SK-N-SH (cell line): ENCODE measurements around the gene GPN1. TPM values are rescaled to one million over a fixed set of nuclear protein-coding genes. Genes with fewer than 3 reads are reported as not detected.
A peak's percentile ranks its signal among the peaks of the same experiment; 100 is the strongest.
"Not testable (repeated sequence)": the region's sequence is repeated elsewhere in the genome, so short reads cannot be mapped to it uniquely, and the experiment has no call there.

Experiments
- CTCF ChIA-PET: fragments of 300-600, 350-600 bp; formaldehyde crosslinking; extraction: SDS; loops from one replicate; lab custom pipeline; 2021; lab: Yijun Ruan, JAX
- POLR2A ChIA-PET: fragments of 350-600 bp; sonication (Branson Sonifier 250); formaldehyde crosslinking; extraction: SDS; loops from one replicate; lab custom pipeline; 2020; ENCODE audit warnings: antibody characterized with exemption, inconsistent platforms; lab: Yijun Ruan, JAX
- DNase-seq: peaks from one replicate; pipeline ENCODE4 v3.0.0; 2012
- H2AFZ ChIP-seq: fragments of 200-600 bp; sonication (generic); 2 replicates; pipeline ENCODE4 v1.8.1; 2016; ENCODE audit warnings: antibody characterized with exemption, mild to moderate bottlenecking, low read depth
- H3F3A ChIP-seq: fragments of 200-600 bp; sonication (generic); replicated peaks from 2 replicates; pipeline ENCODE3; 2016; ENCODE audit warnings: antibody characterized with exemption, mild to moderate bottlenecking; ENCODE audit not compliant: insufficient read depth
- H3K27ac ChIP-seq, 2 experiments: fragments of 200-500 bp in 1 of 2; fragments of 200-600 bp in 1 of 2; sonication (Bioruptor generic) in 1 of 2; sonication (generic), shearing (Covaris generic) in 1 of 2; 2 replicates each; pipeline versions ENCODE4 v1.5.1 to v1.6.1; 2014 to 2016; ENCODE audit warnings: low read depth in 2 of 2, inconsistent platforms in 1 of 2, low read length in 1 of 2, mild to moderate bottlenecking in 1 of 2, mixed read lengths in 1 of 2
- H3K27me3 ChIP-seq: fragments of 200-600 bp; sonication (generic), shearing (Covaris generic); 2 replicates; pipeline ENCODE4 v1.6.1; 2016; ENCODE audit warnings: mixed run types; ENCODE audit not compliant: insufficient read depth
- H3K36me3 ChIP-seq, 2 experiments: fragments of 200-500 bp in 1 of 2; fragments of 200-600 bp in 1 of 2; sonication (Bioruptor generic) in 1 of 2; sonication (generic) in 1 of 2; replicated peaks in 1 of 2; 2 replicates each; pipeline versions ENCODE3 to v1.5.1; 2014 to 2016; ENCODE audit warnings: low read length in 1 of 2, mild to moderate bottlenecking in 1 of 2; ENCODE audit not compliant: insufficient read depth in 2 of 2, control insufficient read depth in 1 of 2
- H3K4me1 ChIP-seq, 2 experiments: fragments of 200-500 bp in 1 of 2; fragments of 200-600 bp in 1 of 2; sonication (Bioruptor generic) in 1 of 2; sonication (generic), shearing (Covaris generic) in 1 of 2; 2 replicates each; pipeline versions ENCODE4 v1.5.1 to v1.6.1; 2014 to 2016; ENCODE audit warnings: low read depth in 1 of 2, low read length in 1 of 2, mixed run types in 1 of 2; ENCODE audit not compliant: insufficient read depth in 2 of 2, control insufficient read depth in 1 of 2
- H3K4me2 ChIP-seq: fragments of 200-600 bp; sonication (generic), shearing (Covaris generic); 2 replicates; pipeline ENCODE4 v1.6.1; 2017; ENCODE audit warnings: mixed run types
- H3K4me3 ChIP-seq, 2 experiments: fragments of 200-500 bp in 1 of 2; fragments of 200-600 bp in 1 of 2; sonication (Bioruptor generic) in 1 of 2; sonication (generic), shearing (Covaris generic) in 1 of 2; 2 replicates each; pipeline versions ENCODE4 v1.5.1 to v1.8.1; 2014 to 2016; ENCODE audit warnings: low read depth in 2 of 2, inconsistent platforms in 1 of 2, low read length in 1 of 2, mild to moderate bottlenecking in 1 of 2, mixed read lengths in 1 of 2, moderate library complexity in 1 of 2
- H3K79me2 ChIP-seq: fragments of 200-600 bp; sonication (generic); 2 replicates; pipeline ENCODE4 v1.8.1; 2017; ENCODE audit warnings: mild to moderate bottlenecking; ENCODE audit not compliant: insufficient read depth
- H3K9ac ChIP-seq: fragments of 200-600 bp; sonication (generic); 2 replicates; pipeline ENCODE4 v1.6.1; 2017; ENCODE audit warnings: mixed run types
- H3K9me2 ChIP-seq: fragments of 200-600 bp; sonication (generic); 2 replicates; pipeline ENCODE4 v1.6.1; 2017; ENCODE audit warnings: mixed run types
- H3K9me3 ChIP-seq: fragments of 200-600 bp; sonication (generic); 2 replicates; pipeline ENCODE4 v1.6.1; 2017; ENCODE audit warnings: mixed run types, mild to moderate bottlenecking, moderate library complexity
- H4K20me1 ChIP-seq: fragments of 200-600 bp; sonication (generic); 2 replicates; pipeline ENCODE4 v1.6.1; 2017; ENCODE audit warnings: mild to moderate bottlenecking, mixed run types; ENCODE audit not compliant: insufficient read depth
- ELF1 ChIP-seq: IDR thresholded peaks from 2 replicates; pipeline ENCODE4 v1.4.0; 2012
- FOSL2 ChIP-seq: IDR thresholded peaks from 2 replicates; pipeline ENCODE4 v1.4.0; 2012; ENCODE audit warnings: low read depth, mild to moderate bottlenecking, moderate library complexity, borderline replicate concordance
- FOXM1 ChIP-seq: IDR thresholded peaks from 2 replicates; pipeline ENCODE4 v1.4.0; 2012; ENCODE audit warnings: low read depth, mild to moderate bottlenecking
- GABPA ChIP-seq: IDR thresholded peaks from 2 replicates; pipeline ENCODE4 v1.4.0; 2012; ENCODE audit warnings: low read depth, mild to moderate bottlenecking
- GATA2 ChIP-seq: sonication (generic); formaldehyde crosslinking; IDR thresholded peaks from 2 replicates; pipeline ENCODE4 v1.5.0; 2020; ENCODE audit warnings: mild to moderate bottlenecking, missing genetic modification reagents
- MXI1 ChIP-seq: IDR thresholded peaks from 2 replicates; pipeline ENCODE4 v1.6.1; 2012; ENCODE audit warnings: mild to moderate bottlenecking, low read depth, low read length, improper control_type of control experiment
- NFIC ChIP-seq: IDR thresholded peaks from 2 replicates; pipeline ENCODE4 v1.4.0; 2012; ENCODE audit warnings: borderline replicate concordance
- NRF1 ChIP-seq: IDR thresholded peaks from 2 replicates; pipeline ENCODE4 v1.6.1; 2012; ENCODE audit warnings: low read depth, mild to moderate bottlenecking, low read length
- POLR2AphosphoS5 ChIP-seq: IDR thresholded peaks from 2 replicates; pipeline ENCODE4 v1.6.1; 2012; ENCODE audit warnings: low read depth, low read length
- RCOR1 ChIP-seq: fragments of 150-350 bp; IDR thresholded peaks from 2 replicates; pipeline ENCODE4 v1.6.1; 2017; ENCODE audit warnings: antibody characterized with exemption, low read length
- RFX5 ChIP-seq: IDR thresholded peaks from 2 replicates; pipeline ENCODE4 v1.6.1; 2012; ENCODE audit warnings: mild to moderate bottlenecking, improper control_type of control experiment, low read length
- SIN3A ChIP-seq: IDR thresholded peaks from 2 replicates; pipeline ENCODE4 v1.6.1; 2012; ENCODE audit warnings: low read depth, mild to moderate bottlenecking, low read length, moderate library complexity, borderline replicate concordance
- SMC3 ChIP-seq: IDR thresholded peaks from 2 replicates; pipeline ENCODE4 v1.6.1; 2012; ENCODE audit warnings: low read depth, low read length, improper control_type of control experiment
- WGBS: methylation state at CpG from one replicate; pipeline ENCODE4 v1.1.6; 2017; ENCODE audit warnings: low lambda C conversion rate; 5-methylcytosine and 5-hydroxymethylcytosine counted together
- polyA plus RNA-seq, 3 experiments: library from polyadenylated mRNA; depleted of rRNA; stranded (reverse); fragments of >200 nt; gene quantifications; 2 replicates each; pipeline ENCODE4 v1.2.3, GENCODE V29; 2012
- TF ChIP-seq, protein P1 (sequence below): fragments of 150-350 bp; IDR thresholded peaks from 2 replicates; pipeline ENCODE4 v1.6.1; 2016; ENCODE audit warnings: mild to moderate bottlenecking, low read depth, low read length
- TF ChIP-seq, protein P2 (sequence below): IDR thresholded peaks from 2 replicates; pipeline ENCODE4; 2012
- TF ChIP-seq, protein P3 (sequence below): IDR thresholded peaks from 2 replicates; pipeline ENCODE4 v1.4.0; 2012; ENCODE audit warnings: low read depth, borderline replicate concordance
- TF ChIP-seq, protein P4 (sequence below): fragments of 150-350 bp; IDR thresholded peaks from 2 replicates; pipeline ENCODE4 v1.6.1; 2017; ENCODE audit warnings: antibody characterized with exemption, low read length, low read depth, borderline replicate concordance
- TF ChIP-seq, protein P5 (sequence below): IDR thresholded peaks from 2 replicates; pipeline ENCODE4 v1.6.1; 2012; ENCODE audit warnings: mild to moderate bottlenecking, low read depth, low read length, moderate library complexity

GPN1 gene
- polyA plus RNA-seq, 1 of the 3 experiments (the other 2 are of a cell fraction): 74.0 TPM

DNA sequence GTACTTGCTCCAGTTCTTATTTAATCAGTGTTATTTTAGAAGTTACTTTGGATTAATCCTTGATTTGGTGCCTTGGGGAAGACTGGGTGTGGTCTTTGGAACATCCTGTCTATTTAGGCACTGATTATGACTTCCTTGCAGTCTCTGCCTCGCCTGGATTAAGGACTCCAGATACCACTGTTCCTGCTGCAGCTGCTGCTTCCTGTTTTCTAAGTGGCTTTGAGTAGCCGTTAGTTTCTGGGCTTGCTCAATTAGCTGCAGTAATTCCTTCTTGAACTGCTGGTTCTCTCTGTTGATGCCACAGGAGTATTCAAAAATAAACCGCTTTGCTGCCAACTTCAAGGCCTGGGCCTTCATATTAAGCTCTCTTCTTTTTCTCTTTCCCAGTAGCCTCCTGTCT is 1.9 kb upstream of the GPN1 start:
- Histone ChIP-seq H3K4me1 (peaks cover 11 to 35% of the 10 kb centered on the region in 2 experiments), H3K27ac (peak overlapping the region in 1 of 2 experiments; percentile 93; a peak in 3 of 4 replicates), H3K79me2 (peaks cover 24% of the 10 kb centered on the region), H3K36me3 (peaks cover 42 to 51% of the 10 kb centered on the region in 2 experiments), H3F3A (peaks cover 38% of the 10 kb centered on the region)
- H3K9me2 ChIP-seq, POLR2A ChIA-PET, H3K9me3 ChIP-seq, H3K4me3 ChIP-seq, H4K20me1 ChIP-seq, DNase-seq, H3K9ac ChIP-seq, H3K27me3 ChIP-seq, H3K4me2 ChIP-seq, CTCF ChIA-PET, H2AFZ ChIP-seq: not testable (repeated sequence)
- 70% methylated on average over 3 of the region's 3 CpGs for WGBS

DNA sequence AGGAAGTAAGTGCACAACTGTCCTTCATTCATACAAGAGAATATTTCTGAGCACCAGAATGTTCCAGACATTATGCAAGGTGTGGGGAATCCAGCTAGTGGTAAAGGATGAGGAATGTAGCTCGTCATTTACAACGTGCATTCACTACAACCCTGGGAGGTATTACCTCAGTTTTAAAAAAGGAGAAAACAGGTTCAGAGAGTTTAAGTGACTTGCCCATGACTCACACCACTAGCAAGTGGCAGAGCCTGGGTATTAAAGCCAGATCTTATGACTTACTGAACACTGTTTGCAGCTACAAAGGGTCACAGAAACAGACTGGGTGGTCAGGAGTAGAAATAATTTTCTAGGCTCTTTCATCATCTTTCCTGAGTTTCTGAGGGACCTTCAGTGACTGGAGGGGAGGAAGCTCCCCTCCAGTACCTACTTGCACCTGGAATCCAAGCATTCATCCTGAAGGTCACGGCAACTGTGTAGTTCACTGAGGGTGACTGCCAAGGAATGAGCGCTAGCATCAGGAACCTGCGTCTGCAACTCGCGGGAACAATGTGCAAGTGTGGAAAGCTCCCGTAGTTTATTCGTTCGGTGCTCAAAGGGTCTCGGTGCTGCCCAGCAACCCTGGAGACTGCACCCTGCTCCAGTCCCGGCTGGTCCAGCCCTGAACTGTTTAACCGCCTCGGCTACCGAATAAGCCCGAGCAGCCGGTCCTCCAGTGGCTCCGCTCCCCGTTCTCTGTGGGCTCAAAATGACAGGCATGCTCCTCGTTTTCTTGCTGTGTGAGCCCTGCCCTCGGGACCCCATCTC is 685 bp upstream of the GPN1 start:
- H3F3A ChIP-seq: peaks cover 26% of the 10 kb centered on the region
- no peaks in the 10 kb centered on the region for H3K9me2 ChIP-seq
- H2AFZ ChIP-seq: no peak overlapping the region
- H3K4me3 ChIP-seq: peak overlapping the region; percentile 63 to 84
- POLR2A ChIA-PET: interaction anchor here (0.6 to 1.4 kb wide), 9 partner anchors 18 to 259 kb away, joined by 3 to 7 read pairs (median 4); partner anchors contain the start of genes FNDC4, NRBP1, PPM1G and SLC4A1AP
- peaks cover 42 to 57% of the 10 kb centered on the region in 2 experiments for H3K36me3 ChIP-seq
- H3K4me1 ChIP-seq: peaks cover 11 to 27% of the 10 kb centered on the region in 2 experiments
- WGBS: 2% methylated on average over 10 of the region's 21 CpGs
- H3K79me2 ChIP-seq: peaks cover 28% of the 10 kb centered on the region
- H3K9ac ChIP-seq: peak overlapping the region; percentile 94
- H4K20me1 ChIP-seq: no peaks in the 10 kb centered on the region
- H3K27ac ChIP-seq: peak overlapping the region; percentile 80 to 93
- no peaks in the 10 kb centered on the region for H3K9me3 ChIP-seq
- H3K27me3 ChIP-seq: no peaks in the 10 kb centered on the region
- H3K4me2 ChIP-seq: peak overlapping the region; percentile 97
- no peak for DNase-seq
- CTCF ChIA-PET: interaction anchor here (0.8 to 2.3 kb wide), 4 partner anchors 54 to 219 kb away, joined by 3 to 11 read pairs (median 4); partner anchors contain the start of gene PPM1G
- TF ChIP-seq POLR2AphosphoS5 (peak; percentile 79; the same call in 1 of the 2 replicates), FOSL2 (peak; percentile 90), SIN3A (peak; percentile 22; the same call in 1 of the 2 replicates), RCOR1 (no peak), NRF1 (no peak), SMC3 (no peak), RFX5 (no peak), GATA2 (no peak), FOXM1 (0 out of 2 replicates have a peak, but pooled peaks have one; percentile 21), GABPA (no peak), NFIC (peak; percentile 66; the same call in 1 of the 2 replicates), MXI1 (no peak), ELF1 (no peak)
- TF ChIP-seq, protein P1, sequence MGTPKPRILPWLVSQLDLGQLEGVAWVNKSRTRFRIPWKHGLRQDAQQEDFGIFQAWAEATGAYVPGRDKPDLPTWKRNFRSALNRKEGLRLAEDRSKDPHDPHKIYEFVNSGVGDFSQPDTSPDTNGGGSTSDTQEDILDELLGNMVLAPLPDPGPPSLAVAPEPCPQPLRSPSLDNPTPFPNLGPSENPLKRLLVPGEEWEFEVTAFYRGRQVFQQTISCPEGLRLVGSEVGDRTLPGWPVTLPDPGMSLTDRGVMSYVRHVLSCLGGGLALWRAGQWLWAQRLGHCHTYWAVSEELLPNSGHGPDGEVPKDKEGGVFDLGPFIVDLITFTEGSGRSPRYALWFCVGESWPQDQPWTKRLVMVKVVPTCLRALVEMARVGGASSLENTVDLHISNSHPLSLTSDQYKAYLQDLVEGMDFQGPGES: no peak
- TF ChIP-seq, protein P2, sequence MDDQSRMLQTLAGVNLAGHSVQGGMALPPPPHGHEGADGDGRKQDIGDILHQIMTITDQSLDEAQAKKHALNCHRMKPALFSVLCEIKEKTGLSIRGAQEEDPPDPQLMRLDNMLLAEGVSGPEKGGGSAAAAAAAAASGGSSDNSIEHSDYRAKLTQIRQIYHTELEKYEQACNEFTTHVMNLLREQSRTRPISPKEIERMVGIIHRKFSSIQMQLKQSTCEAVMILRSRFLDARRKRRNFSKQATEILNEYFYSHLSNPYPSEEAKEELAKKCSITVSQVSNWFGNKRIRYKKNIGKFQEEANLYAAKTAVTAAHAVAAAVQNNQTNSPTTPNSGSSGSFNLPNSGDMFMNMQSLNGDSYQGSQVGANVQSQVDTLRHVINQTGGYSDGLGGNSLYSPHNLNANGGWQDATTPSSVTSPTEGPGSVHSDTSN: peak; percentile 51; the same call in 1 of the 2 replicates
- TF ChIP-seq, protein P3, sequence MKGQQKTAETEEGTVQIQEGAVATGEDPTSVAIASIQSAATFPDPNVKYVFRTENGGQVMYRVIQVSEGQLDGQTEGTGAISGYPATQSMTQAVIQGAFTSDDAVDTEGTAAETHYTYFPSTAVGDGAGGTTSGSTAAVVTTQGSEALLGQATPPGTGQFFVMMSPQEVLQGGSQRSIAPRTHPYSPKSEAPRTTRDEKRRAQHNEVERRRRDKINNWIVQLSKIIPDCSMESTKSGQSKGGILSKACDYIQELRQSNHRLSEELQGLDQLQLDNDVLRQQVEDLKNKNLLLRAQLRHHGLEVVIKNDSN: no peak
- TF ChIP-seq, protein P4, sequence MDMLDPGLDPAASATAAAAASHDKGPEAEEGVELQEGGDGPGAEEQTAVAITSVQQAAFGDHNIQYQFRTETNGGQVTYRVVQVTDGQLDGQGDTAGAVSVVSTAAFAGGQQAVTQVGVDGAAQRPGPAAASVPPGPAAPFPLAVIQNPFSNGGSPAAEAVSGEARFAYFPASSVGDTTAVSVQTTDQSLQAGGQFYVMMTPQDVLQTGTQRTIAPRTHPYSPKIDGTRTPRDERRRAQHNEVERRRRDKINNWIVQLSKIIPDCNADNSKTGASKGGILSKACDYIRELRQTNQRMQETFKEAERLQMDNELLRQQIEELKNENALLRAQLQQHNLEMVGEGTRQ: no peak
- TF ChIP-seq, protein P5, sequence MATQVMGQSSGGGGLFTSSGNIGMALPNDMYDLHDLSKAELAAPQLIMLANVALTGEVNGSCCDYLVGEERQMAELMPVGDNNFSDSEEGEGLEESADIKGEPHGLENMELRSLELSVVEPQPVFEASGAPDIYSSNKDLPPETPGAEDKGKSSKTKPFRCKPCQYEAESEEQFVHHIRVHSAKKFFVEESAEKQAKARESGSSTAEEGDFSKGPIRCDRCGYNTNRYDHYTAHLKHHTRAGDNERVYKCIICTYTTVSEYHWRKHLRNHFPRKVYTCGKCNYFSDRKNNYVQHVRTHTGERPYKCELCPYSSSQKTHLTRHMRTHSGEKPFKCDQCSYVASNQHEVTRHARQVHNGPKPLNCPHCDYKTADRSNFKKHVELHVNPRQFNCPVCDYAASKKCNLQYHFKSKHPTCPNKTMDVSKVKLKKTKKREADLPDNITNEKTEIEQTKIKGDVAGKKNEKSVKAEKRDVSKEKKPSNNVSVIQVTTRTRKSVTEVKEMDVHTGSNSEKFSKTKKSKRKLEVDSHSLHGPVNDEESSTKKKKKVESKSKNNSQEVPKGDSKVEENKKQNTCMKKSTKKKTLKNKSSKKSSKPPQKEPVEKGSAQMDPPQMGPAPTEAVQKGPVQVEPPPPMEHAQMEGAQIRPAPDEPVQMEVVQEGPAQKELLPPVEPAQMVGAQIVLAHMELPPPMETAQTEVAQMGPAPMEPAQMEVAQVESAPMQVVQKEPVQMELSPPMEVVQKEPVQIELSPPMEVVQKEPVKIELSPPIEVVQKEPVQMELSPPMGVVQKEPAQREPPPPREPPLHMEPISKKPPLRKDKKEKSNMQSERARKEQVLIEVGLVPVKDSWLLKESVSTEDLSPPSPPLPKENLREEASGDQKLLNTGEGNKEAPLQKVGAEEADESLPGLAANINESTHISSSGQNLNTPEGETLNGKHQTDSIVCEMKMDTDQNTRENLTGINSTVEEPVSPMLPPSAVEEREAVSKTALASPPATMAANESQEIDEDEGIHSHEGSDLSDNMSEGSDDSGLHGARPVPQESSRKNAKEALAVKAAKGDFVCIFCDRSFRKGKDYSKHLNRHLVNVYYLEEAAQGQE: 0 out of 2 replicates have a peak, but pooled peaks have one; percentile 24
